Activated CD4-positive, alpha-beta T cell treated with anti-CD3 and anti-CD28 coated beads, Interleukin-2, Interleukin-4, amounts not matched to agents 100 ng/mL and 50 ng/mL, durations not matched to agents 16 hours and 8 hours (primary cell): ENCODE data around the gene DNAJC5.
"Not testable (repeated sequence)": the region's sequence is repeated elsewhere in the genome, so short reads cannot be mapped to it uniquely, and the experiment has no call there.

ENCODE experiments used
- DNase-seq: peaks from one replicate; pipeline ENCODE4 v3.0.0-alpha.2; 2020; ENCODE audit warnings: low spot score

The DNAJC5 gene

DNA sequence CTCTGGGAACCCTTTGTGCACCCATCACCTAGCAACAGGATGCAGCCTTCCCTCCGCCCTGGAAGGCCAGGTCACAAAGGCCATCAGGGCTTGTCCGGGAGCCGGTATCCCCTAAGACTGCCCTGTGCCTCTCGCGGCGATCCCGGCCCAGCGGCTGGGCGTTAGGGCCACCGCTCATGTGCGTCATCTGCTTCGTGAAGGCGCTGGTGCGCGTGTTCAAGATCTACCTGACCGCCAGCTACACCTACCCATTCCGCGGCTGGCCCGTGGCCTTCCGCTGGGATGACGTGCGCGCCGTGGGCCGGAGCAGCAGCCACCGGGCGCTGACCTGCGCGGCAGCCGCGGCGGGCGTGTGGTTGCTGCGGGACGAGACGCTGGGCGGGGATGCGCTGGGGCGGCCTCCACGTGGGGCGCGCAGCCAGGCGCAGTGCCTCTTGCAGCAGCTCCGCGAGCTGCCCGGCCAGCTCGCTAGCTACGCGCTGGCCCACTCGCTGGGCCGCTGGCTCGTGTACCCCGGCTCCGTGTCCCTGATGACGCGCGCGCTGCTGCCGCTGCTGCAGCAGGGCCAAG is 33.5 kb upstream of the DNAJC5 start, which contains the start of gene ABHD16B:
TSS of gene ABHD16B (plus strand) at position 134 of the 570 bp plus-strand sequence. CDS start at position 177, 43 bp downstream.
- no peak for DNase-seq

DNA sequence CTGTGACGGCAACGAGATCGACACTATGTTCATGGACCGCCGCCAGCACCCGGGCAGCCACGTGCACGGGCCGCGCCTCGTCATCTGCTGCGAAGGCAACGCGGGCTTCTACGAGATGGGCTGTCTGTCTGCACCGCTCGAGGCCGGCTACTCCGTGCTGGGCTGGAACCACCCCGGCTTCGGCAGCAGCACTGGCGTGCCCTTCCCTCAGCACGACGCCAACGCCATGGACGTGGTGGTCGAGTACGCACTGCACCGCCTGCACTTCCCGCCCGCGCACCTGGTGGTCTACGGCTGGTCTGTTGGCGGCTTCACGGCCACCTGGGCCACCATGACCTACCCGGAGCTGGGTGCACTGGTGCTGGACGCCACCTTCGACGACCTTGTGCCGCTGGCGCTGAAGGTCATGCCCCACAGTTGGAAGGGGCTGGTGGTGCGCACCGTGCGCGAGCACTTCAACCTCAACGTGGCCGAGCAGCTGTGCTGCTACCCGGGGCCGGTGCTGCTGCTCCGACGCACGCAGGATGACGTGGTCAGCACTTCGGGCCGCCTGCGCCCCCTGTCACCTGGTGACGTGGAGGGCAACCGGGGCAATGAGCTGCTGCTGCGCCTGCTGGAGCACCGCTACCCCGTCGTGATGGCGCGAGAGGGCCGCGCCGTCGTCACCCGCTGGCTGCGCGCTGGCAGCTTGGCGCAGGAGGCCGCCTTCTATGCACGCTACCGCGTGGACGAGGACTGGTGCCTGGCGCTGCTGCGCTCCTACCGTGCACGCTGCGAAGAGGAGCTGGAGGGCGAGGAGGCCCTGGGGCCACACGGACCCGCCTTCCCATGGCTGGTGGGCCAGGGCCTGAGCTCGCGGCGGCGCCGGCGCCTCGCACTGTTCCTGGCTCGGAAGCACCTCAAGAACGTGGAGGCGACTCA is 32.7 kb upstream of the DNAJC5 start:
- no peak for DNase-seq

DNA sequence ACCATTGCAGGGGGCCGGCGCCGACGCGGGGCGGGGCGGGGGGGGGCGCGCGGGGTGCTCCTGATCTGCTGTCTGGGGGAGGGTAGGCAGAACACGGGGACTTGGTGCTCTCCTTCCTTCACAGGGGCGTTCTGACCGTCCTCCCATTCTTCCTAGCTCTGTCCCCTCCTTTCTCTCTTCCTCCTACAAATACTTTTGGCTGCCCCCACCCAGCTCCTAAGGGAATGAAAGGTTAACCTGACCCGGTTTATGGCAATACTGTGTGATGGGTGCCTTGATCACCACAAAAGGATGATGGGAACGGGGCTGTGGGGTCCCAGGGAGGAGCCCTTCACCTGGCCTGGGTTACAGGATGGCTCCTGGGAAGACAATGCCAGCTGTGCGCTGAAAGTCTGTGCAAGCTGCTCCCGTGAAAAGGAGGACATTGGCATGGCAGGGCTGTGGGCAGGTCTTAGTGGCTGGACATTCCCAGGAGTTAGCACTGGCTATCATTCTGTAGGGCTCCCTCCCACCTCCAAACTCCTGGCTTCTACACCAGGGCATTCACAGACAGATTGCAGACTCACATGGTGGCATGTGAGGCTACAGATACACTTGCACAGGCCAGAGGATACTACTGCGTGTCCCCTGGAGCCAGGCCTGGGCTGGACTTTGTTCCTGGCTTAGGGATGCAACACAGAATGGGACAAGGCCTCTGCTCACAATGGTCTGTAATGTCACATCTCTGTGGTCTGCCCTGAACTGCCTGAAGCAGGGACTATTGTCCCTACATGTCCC is 31.7 kb upstream of the DNAJC5 start:
- no peak for DNase-seq

DNA sequence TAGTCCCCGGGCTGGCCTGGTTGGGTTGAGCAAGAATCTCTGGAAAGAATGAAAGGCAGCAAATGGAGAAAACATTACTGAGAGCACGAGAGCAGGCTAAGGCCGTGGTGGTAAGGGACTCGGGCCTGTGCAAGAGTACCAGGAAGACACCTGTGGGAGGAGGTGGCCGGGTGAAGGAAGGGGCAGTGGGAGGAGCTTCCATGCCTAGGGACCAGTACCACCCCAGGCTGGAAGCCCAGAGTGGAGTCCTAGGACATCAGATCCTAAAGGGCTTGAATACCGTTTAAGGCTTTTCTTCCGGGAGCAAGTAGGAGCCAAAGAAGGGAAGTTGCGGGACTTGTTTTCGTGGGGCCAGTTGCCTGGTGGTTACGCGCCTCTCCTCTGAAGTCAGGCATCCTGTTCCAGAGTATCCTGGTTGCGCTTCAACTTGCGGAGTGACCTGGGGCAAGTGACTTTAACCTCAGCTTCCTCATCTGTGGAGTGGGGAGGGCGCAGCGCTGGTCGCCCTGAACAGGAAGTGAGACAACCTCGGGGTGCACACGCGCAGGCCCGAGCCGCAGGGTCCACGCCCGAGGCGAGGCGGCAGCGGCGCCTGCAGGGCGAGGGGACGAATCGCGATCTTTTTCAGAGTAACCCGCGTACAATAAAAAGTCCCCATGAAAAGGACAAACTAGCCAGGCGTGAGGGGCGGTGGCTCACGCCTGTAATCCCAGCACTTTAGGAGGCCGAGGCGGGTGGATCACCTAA is 31.0 kb upstream of the DNAJC5 start:
- peak; percentile 85 for DNase-seq

DNA sequence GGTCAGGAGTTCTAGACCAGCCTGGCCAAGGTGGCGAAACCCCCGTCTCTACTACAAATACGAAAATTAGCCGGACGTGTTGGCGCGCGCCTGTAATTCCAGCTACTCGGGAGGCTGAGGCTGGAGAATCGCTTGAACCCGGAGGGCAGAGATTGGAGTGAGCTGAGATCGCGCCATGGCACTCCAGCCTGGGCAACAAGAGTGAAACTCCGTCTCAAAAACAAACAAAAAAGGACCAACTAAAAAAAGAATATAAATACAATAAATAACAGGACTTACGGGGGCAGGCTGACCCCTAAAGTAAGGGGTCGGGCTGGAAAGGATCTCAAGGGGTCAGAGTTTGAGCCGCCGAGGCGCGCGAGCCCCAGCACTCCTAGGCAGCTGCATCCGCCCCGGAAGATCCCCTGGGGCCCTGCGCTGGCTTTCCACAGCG is 30.4 kb upstream of the DNAJC5 start:
- no peak for DNase-seq

DNA sequence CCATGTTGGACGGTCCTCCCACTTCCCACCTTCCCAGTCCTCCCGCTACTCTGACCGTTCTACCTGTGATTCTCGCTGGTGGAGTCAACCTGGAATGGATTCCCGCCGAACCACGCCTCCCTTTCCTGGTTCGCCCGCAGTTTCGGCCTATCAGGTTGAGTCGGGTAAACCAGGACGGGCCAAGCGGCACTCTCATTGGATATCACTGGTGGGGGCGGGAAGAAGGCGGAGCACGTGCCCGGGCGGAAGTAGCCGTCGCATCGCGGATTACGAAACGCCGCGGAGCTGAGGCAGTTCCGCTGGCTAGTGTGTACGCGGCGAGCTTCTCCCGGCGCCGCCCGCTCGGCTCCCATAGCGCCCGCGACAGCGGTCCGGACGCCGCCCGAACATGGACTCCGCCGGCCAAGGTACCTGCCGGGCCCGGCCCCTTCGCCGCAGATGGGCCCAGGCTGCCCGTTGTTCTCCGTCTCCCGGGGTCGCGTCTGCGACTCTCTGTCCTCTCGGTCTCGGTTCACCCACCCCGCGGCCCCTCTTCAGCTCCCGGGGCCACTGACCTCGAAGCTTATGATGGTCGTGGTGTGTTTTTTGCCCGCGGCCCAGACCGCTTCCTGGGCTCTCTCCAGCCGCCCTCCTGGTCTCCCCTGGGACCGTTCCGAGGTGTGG is 29.8 kb upstream of the DNAJC5 start, which contains the start of gene TPD52L2:
TSS of gene TPD52L2 (plus strand) at position 293 of the 663 bp plus-strand sequence. CDS start at position 389, 96 bp downstream.
- peak; percentile 99 for DNase-seq

DNA sequence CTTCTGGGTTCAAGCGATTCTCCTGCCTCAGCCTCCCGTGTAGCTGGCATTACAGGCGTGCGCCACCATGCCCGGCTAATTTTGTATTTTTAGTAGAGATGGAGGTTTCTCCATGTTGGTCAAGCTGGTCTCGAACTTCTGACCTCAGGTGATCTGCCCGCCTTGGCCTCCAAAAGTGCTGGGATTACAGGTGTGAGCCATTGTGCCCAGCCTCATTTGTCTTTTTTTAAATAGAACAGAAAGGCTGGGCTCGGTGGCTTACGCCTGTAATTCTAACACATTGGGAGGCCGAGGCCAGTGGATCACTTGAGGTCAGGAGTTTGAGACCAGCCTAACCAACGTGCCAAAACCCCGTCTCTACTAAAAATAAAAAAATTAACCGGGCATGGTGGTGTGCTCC is 27.9 kb upstream of the DNAJC5 start:
- not testable (repeated sequence) for DNase-seq

DNA sequence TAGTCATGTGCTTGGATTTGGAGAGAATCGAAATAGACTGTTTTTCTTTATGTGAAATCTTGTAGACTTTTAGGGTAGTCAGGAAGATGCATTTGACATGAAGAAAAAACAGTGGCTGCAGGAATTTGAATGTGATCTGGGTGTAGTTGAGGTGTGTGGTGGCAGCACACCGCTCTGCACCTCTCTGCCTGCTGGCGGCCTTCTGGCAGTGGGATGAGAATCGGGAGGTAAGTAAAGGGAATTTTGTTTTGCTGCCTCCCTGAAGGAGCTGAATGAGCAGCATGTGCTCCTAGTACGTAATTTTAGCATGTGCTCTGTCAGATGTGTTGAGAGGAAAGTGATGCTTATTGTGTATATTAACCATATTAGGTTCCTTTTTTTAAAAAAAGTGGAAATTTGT is 26.7 kb upstream of the DNAJC5 start:
- no peak for DNase-seq

DNA sequence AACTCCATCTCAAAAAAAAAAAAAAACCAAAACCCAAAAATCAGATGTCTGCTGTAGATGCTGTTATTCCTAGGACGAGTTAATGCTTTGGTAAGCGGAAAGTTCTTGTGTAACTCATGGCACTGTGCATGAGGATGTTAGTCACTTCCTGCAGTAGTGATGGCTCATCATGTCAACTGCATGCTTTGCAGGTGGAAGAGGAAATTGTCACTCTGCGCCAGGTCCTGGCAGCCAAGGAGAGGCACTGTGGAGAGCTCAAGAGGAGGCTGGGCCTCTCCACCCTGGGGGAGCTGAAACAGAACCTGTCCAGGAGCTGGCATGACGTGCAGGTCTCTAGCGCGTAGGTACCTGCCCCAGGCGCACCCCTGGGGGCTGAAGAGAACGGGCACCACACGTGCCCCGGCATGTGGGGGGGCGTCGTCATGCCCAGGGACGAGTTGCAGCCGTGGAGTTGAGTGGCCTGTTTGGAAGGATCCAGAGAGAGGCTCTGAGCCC is 21.4 kb upstream of the DNAJC5 start:
- peak; percentile 84 for DNase-seq

DNA sequence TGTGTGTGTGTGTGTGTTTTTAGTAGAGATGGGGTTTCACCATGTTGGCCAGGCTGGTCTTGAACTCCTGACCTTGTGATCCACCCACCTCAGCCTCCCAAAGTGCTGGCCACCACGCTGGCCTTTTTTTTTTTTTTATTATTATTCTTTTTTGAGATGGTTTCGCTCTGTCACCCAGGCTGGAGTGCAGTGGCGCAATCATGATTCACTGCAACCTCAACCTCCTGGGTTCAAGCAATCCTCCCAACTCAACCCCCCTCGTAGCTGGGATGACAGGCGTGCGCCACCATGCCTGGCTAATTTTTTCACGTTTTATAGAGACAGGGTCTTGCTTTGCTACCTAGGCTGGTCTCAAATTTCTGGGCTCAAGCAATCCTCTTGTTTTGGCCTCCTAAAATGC is 20.7 kb upstream of the DNAJC5 start:
- not testable (repeated sequence) for DNase-seq

DNA sequence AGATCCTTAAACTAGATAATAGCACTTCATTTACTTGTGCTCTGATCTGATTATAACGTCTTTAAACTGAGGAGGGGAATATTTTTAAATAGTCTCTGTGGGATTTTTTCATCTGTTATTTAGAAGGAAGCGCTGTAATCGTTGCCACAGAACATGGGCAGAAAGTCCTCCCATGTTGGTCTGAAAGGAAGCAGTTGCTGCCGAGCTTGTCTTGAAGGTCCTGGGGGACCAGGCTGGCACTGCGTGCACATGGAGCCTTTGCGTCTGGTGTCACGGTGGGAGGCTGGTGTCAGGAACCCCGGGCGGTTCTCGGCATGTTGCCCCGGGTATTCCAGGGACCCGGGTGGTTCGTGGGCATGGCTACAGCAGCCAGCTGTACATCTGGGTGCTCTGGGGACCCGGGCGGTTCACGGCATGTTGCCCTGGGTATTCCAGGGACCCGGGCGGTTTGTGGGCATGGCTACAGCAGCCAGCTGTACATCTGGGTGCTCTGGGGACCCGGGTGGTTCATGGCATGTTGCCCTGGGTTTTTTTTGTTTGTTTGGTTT is 18.4 kb upstream of the DNAJC5 start:
- DNase-seq: no peak

DNA sequence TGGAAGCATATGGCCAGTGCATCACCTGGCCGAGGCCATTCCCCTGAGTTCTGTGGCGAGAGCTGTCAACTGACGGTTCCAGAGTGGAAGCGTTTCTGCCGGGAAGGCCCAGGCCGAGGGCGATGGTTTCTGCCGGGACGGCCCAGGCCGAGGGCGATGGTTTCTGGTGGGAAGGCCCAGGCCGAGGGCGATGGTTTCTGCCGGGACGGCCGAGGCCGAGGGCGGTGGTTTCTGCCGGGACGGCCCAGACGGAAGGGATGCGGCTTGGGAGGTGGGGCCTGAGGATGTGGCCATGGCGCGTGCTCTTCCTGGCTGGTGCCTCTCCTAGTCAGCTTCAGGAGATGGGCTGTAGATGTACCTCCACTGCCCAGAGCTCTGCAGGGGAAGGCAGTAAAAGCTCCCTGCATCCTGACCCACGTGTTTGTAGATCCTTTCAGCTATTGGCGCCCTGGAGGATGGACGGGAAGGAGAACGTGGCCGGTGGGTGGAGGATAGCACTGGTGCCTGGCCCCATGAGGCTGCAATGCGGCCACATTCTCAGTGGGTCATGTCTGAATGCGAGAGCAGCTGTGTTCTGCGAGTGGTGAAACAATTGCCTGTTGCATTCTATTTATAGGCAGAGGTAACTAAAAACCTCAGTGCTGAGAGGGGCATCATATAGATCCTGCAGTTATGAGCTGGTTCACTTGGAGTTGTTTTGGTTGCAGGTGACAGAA is 17.0 kb upstream of the DNAJC5 start:
- DNase-seq: no peak

DNA sequence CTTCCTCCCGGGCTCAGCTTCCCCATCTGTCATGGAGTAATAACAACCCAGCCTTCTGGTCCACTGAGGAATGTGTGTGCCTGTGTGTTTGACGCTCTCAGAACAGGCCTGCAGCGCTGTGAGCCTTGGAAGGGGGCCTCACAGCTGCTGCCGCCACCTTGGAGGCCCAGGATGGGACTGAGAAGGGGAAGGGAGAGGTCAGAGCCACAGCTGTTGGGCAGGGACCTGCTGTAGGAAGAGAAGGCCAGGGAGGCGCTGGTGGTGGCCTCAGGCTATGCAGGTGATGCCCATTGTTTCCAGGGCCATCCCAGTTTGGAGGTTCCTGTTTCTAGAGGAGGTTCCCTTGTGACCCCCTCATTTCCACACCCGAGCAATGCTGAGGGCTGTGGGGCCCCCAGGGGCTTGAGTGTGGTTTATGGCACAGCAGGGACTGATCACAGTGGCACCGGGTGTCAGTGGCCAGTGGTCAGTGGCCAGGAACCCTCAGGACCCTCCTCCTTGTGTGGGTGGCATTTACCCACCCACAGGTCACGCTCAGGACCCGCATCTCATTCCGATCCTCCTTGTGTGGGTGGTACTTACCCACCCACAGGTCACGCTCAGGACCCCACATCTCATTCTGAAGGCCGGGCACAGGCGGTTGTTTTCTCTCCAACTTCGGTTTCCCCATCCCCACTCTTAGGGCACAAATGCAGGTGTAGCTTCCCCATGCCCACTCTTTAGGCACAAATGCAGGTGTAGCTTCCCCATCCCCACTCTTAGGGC is 15.8 kb upstream of the DNAJC5 start:
- DNase-seq: no peak

DNA sequence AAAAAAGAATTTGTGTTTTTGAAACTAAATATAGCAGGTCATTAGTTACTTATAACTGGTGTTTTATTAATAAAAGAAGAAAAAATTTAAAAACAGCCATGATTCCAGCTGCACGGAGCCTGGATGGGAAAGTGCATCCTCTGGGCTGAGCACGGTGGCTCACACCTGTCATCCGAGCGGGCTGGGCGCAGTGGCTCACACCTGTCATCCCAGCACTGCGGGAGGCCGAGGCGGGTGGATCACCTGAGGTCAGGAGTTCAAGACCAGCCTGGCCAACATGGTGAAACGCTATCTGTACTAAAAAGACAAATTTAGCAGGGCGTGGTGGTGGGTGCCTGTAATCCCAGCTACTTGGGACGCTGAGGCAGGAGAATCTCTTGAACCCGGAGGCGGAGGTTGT is 14.0 kb upstream of the DNAJC5 start:
- not testable (repeated sequence) for DNase-seq

DNA sequence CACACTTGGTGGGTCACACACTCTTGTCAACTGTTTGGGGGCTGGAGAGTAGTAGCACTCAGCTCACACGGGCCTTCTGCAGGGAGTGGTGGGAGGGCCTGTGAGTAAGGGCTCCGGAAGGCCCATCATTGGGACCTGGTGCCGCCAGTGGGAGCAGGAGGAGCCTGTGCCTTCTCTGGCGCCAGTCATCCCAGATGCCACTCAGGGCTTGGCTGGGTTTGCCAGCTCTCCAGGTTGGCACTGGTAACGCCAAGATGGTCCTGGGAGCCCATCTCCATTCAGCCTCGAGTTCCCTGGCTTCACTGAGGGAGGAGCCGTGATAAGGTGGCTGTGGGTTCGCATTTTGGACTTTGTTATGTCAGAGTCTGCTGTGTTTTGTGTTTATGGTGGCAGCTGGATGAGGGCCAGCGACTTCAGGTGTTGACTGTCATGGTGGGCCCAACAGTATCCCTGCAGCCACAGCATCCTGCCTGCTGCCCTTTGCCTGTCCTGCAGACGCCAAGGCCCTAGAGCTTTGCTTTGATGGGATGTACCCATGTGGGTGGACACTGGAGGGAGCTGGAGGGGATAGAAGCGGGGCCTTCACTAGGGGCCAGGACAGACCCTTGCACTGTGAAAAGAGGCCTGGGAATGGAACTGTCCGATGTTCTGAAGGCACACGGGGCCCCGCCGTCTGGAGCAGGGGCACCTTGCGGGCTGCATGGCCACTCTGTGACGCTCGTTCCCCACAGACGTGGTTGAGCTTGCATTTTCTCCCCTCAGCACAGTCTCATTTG is 13.3 kb upstream of the DNAJC5 start:
- DNase-seq: no peak

DNA sequence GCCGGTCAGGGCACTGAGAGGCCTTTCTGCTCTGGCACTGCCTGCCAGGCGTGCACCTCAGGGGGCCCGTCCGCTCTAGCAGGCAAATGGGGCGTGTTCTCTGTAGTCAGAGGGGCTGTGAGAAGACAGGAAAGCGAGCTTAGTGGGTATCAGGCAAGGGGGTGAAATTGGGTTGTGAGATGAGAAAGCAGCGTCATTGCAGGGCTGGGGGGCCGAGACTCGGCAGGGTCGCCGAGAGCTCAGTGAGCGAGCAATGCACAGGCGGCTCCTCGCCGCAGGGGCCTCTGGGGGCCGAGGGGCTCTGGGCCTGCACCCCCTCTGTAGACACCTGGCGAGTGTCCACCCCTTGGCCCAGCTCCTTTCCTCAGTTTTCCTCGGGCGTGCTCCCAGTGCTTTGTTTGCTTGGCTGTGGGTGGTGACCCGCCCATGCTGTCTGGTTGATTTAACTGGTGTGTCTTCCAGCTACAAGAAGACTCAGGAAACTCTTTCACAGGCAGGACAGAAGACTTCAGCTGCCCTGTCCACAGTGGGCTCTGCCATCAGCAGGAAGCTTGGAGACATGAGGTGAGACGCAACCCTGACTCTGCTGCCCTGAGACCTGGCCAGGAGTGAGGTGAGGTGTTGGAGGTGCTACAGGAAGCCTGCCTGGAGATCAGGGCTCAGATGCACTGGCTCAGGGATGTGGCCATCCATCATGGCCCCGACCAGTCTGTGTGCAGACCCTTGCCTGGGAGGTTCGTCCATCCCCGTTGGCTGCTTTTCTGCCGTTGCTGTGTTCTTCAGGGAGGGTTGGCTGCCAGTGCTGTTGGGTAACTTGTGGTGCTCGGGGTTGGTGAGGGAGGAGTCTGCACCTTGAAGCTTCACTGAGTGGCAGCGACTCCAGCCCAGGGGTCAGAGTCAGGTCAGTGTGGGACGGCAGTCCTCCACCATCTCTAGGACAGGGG is 12.4 kb upstream of the DNAJC5 start:
- no peak for DNase-seq

DNA sequence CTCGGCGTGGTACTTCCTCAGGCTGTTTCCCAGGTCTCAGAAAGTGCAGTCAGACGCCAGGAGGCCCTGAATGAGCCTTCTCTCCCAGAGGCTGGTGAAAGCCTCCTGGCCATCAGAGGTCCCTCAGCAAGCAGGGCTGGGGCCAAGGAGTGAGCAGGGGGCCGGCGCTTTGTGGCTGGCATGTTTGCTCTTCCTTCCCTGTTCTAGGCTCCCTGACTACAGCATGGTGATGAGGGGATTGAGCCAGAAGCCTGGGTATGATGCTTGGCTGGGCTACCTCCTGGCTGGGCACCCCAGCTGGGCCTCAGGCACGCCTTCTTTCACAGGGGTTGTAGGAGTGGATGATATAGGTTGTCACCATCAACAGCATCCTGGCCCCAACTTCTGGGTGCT is 11.7 kb upstream of the DNAJC5 start:
- no peak for DNase-seq
